KMS-11 (cell line): Measurements from ENCODE around the gene VASN.

Experiments
- H2AFZ ChIP-seq: fragments of 200-600 bp; sonication (generic); 2 replicates; pipeline ENCODE4 v1.6.1; 2016; ENCODE audit warnings: antibody characterized with exemption, mixed run types, low read depth
- H3K27ac ChIP-seq: fragments of 200-600 bp; sonication (generic); 2 replicates; pipeline ENCODE4 v1.6.1; 2016; ENCODE audit warnings: mild to moderate bottlenecking, mixed run types
- H3K27me3 ChIP-seq: fragments of 200-600 bp; sonication (generic); 2 replicates; pipeline ENCODE4 v1.6.1; 2017; ENCODE audit warnings: mild to moderate bottlenecking, low read depth, mixed run types, moderate library complexity; ENCODE audit not compliant: insufficient read depth
- H3K36me3 ChIP-seq: fragments of 200-600 bp; sonication (generic); 2 replicates; pipeline ENCODE4 v1.6.1; 2017; ENCODE audit warnings: mild to moderate bottlenecking, mixed run types; ENCODE audit not compliant: insufficient read depth
- H3K4me1 ChIP-seq: fragments of 200-600 bp; sonication (generic); 2 replicates; pipeline ENCODE4 v1.6.1; 2016; ENCODE audit warnings: mild to moderate bottlenecking, low read depth, mixed run types; ENCODE audit not compliant: poor library complexity, severe bottlenecking
- H3K4me2 ChIP-seq: fragments of 200-600 bp; sonication (generic); 2 replicates; pipeline ENCODE4 v1.7.0; 2016; ENCODE audit warnings: mild to moderate bottlenecking, mixed run types
- H3K4me3 ChIP-seq: fragments of 200-600 bp; sonication (generic); IDR thresholded peaks from 2 replicates; pipeline ENCODE4 v1.6.1; 2017; ENCODE audit warnings: low read depth, low read length, mixed read lengths; ENCODE audit not compliant: insufficient read depth
- H3K79me2 ChIP-seq: fragments of 200-600 bp; sonication (generic); 2 replicates; pipeline ENCODE4 v1.6.1; 2016; ENCODE audit warnings: low read depth, mixed run types; ENCODE audit not compliant: insufficient read depth
- H3K9ac ChIP-seq: fragments of 200-600 bp; sonication (generic); 2 replicates; pipeline ENCODE4 v1.6.1; 2016; ENCODE audit warnings: mild to moderate bottlenecking, mixed run types
- H4K20me1 ChIP-seq: fragments of 200-600 bp; sonication (generic); 2 replicates; pipeline ENCODE4 v1.6.1; 2016; ENCODE audit warnings: mild to moderate bottlenecking, mixed run types; ENCODE audit not compliant: insufficient read depth
- TF ChIP-seq, protein P1 (sequence below): fragments of 200-600 bp; sonication (generic); conservative IDR thresholded peaks from 2 replicates; pipeline ENCODE4 v1.6.1; 2017; ENCODE audit warnings: low read depth, mild to moderate bottlenecking, antibody characterized with exemption, low read length, moderate library complexity, mixed read lengths

Gene VASN

GRCh38 chr16:4425378-4426020 lies 53.9 kb downstream of the VASN start, which contains the start of gene DNAJA3:
TSS of gene DNAJA3 (plus strand) at chr16:4425868. CDS start at chr16:4425882, 14 bp downstream.
- peak within 1 kb of the TSS; percentile 81 for H3K27ac ChIP-seq
- H3K4me2 ChIP-seq = peak within 1 kb of the TSS; percentile 81
- peaks cover 20% of the 10 kb centered on the region for H3K4me1 ChIP-seq
- no peaks in the 10 kb centered on the region for H3K27me3 ChIP-seq
- no peaks in the 10 kb centered on the region; the same call in 1 of the 2 replicates for H3K36me3 ChIP-seq
- TF ChIP-seq, protein P1, sequence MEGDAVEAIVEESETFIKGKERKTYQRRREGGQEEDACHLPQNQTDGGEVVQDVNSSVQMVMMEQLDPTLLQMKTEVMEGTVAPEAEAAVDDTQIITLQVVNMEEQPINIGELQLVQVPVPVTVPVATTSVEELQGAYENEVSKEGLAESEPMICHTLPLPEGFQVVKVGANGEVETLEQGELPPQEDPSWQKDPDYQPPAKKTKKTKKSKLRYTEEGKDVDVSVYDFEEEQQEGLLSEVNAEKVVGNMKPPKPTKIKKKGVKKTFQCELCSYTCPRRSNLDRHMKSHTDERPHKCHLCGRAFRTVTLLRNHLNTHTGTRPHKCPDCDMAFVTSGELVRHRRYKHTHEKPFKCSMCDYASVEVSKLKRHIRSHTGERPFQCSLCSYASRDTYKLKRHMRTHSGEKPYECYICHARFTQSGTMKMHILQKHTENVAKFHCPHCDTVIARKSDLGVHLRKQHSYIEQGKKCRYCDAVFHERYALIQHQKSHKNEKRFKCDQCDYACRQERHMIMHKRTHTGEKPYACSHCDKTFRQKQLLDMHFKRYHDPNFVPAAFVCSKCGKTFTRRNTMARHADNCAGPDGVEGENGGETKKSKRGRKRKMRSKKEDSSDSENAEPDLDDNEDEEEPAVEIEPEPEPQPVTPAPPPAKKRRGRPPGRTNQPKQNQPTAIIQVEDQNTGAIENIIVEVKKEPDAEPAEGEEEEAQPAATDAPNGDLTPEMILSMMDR = no peak
- H2AFZ ChIP-seq = peak within 1 kb of the TSS; percentile 80
- peak within 1 kb of the TSS; percentile 89 for H3K9ac ChIP-seq
- peak within 1 kb of the TSS; percentile 1 for H3K4me3 ChIP-seq
- no peaks in the 10 kb centered on the region for H4K20me1 ChIP-seq
- peaks cover 48% of the 10 kb centered on the region for H3K79me2 ChIP-seq

DNA sequence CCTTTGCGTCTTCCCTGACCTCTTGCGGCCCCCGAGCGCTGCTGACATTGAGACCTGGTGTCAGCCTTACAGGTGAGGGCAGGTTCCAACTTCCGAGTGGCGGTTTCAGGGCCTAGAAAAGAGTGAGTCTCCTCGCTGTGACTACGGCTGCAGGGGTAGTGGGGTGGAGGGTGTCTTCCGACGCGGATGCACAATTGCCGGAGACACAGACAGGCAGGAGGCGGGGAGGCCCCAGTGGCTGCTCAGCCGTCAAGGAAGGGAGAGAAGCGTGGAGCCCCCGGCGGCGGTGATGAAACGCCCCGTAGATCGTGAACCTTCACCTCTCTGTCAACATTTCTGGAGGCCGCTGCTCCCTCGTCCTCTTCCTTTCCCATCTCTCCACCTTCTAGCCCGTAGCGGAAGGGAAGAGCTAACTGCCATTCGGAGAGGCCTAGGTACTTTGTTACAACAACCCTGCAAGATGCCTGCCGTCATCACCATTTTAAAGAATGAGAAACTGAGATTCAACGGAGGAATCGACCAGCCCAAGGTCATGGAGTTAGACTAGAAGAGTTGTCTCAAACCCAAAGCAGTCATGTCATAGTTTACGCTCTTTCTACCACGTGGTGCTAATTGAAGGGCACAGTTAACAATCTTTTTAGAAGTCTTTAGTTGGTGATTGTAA lies 54.5 kb downstream of the VASN start:
- Histone ChIP-seq H3K79me2 (peaks cover 54% of the 10 kb centered on the region), H3K27ac (peak overlapping the region; percentile 81), H2AFZ (peak overlapping the region; percentile 80), H3K4me2 (peak overlapping the region; percentile 81), H3K4me3 (peak overlapping the region; percentile 1), H3K4me1 (peaks cover 20% of the 10 kb centered on the region), H3K9ac (peak overlapping the region; percentile 89), H3K36me3 (no peaks in the 10 kb centered on the region; the same call in 1 of the 2 replicates), H3K27me3 (no peaks in the 10 kb centered on the region), H4K20me1 (no peaks in the 10 kb centered on the region)
- TF ChIP-seq, protein P1 = no peak; the same call in 1 of the 2 replicates

DNA sequence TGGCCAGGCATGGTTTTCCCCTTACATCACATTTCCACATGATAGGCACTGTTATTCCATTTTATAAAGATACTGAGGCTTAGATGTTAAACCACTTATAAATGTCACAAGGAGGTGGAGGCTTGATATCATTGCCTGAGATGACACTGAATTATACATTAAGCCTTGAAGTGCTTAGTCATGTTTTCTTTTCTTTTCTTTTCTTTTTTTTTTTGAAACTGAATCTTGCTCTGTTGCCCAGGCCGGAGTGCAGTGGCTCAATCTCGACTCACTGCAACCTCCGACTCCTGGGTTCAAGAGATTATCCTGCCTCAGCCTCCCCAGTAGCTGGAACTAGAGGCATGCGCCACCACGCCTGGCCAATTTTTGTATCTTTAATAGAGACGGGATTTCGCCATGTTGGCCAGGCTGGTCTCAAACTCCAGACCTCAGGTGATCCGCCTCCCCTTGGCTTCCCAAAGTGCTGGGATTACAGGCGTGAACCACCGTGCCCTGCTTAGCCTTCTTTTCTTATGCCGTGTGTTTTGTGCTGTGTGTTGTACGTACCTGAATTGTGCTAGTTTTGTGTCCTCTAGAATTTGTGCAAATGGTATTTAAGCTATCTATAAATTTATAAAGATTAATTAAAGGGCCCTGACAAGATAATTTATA lies 55.2 kb downstream of the VASN start:
- H3K36me3 ChIP-seq = no peaks in the 10 kb centered on the region; the same call in 1 of the 2 replicates
- peak overlapping the region; percentile 81 for H3K27ac ChIP-seq
- peak overlapping the region; percentile 81 for H3K4me2 ChIP-seq
- peak overlapping the region; percentile 1 for H3K4me3 ChIP-seq
- TF ChIP-seq, protein P1 = no peak
- peak overlapping the region; percentile 89; the same call in 1 of the 2 replicates for H3K9ac ChIP-seq
- no peaks in the 10 kb centered on the region for H3K27me3 ChIP-seq
- peaks cover 20% of the 10 kb centered on the region for H3K4me1 ChIP-seq
- peaks cover 61% of the 10 kb centered on the region for H3K79me2 ChIP-seq
- no peak overlapping the region for H2AFZ ChIP-seq
- no peaks in the 10 kb centered on the region for H4K20me1 ChIP-seq

DNA sequence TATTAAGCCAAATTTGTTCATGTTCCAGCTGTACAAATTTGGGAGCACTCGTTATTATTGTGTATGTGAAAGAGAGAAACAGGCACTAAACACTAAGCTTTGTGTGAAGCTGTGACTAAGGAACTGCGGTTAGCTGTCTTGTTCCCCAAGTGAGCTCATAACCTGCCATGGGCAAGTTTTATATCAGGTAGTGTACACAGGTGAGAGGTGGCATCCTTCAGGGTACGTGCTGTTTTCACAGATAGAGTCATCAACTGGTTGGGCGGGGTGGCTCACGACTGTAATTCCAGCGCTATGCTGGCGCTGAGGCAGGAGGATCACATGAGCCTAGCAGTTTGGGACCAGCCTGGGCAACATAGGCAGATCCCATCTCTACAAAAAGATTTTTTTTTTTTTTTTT lies 56.9 kb downstream of the VASN start:
- Histone ChIP-seq H3K27me3 (no peaks in the 10 kb centered on the region), H3K4me1 (peaks cover 20% of the 10 kb centered on the region), H3K9ac (no peak overlapping the region), H3K4me2 (no peak overlapping the region), H3K27ac (no peak overlapping the region), H3K79me2 (peaks cover 75% of the 10 kb centered on the region), H3K36me3 (no peaks in the 10 kb centered on the region; the same call in 1 of the 2 replicates), H2AFZ (no peak overlapping the region), H3K4me3 (no peak overlapping the region), H4K20me1 (no peaks in the 10 kb centered on the region)
- TF ChIP-seq, protein P1 = no peak
